Measurements from ENCODE around the gene ARL5C. TPM values are rescaled to one million over a fixed set of nuclear protein-coding genes. Genes with fewer than 3 reads are reported as not detected.

ARL5C gene
- total RNA-seq, 2 experiments from 2014 or later: not detected

DNA sequence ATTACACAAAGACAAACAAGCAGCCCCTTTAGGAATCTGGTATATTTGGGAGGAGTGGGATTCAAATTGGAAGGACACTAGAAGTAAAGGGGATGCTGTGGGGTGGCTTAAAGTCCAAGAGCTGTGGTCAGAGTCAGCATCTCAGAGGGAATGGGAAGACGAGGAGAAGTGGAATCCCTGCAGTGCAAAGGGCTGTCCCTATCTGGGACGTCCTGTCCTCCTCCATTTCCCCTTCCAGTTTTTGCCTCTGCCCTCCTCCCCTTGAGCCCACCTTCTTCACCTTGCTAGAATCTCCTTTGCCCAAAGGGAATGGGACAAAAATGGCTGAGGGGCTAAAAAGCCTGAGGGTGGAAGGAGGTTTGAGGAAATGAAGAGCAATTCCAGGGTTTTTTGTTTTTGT lies 10.3 kb downstream of the ARL5C start:
- no peak overlapping the region for H3K27ac Mint-ChIP-seq
- TF ChIP-seq, protein P1, sequence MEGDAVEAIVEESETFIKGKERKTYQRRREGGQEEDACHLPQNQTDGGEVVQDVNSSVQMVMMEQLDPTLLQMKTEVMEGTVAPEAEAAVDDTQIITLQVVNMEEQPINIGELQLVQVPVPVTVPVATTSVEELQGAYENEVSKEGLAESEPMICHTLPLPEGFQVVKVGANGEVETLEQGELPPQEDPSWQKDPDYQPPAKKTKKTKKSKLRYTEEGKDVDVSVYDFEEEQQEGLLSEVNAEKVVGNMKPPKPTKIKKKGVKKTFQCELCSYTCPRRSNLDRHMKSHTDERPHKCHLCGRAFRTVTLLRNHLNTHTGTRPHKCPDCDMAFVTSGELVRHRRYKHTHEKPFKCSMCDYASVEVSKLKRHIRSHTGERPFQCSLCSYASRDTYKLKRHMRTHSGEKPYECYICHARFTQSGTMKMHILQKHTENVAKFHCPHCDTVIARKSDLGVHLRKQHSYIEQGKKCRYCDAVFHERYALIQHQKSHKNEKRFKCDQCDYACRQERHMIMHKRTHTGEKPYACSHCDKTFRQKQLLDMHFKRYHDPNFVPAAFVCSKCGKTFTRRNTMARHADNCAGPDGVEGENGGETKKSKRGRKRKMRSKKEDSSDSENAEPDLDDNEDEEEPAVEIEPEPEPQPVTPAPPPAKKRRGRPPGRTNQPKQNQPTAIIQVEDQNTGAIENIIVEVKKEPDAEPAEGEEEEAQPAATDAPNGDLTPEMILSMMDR (IDR thresholded peaks at IDR 0.05): no peak
- ChIA-PET POLR2A (no interaction called here), CTCF (interaction anchor here (0.7 to 6.1 kb wide), 2 partner anchors 11 to 19 kb away, joined by 4 to 99 read pairs; partner anchors contain the start of gene ARL5C)
- intact Hi-C loops (cut with micrococcal nuclease): no loop called here
- peak overlapping the region; percentile 16 for H3K4me3 Mint-ChIP-seq
- no peaks in the 10 kb centered on the region for H3K9me3 Mint-ChIP-seq
- H3K27me3 Mint-ChIP-seq: peaks cover 2% of the 10 kb centered on the region
- H3K4me1 Mint-ChIP-seq (ENCODE audit: low read depth): peaks cover 16% of the 10 kb centered on the region
- DNase-seq (no peak), ATAC-seq (no peak)
- peaks cover 2% of the 10 kb centered on the region for H3K36me3 Mint-ChIP-seq (ENCODE audit: low read depth)

- ChIA-PET POLR2A (interaction anchor here (0.7 to 3.3 kb wide), 23 partner anchors 9 to 402 kb away, joined by 3 to 32 read pairs (median 4); partner anchors contain the start of genes ARL5C, PSMB3, RPL19 and RPL23), CTCF (interaction anchor here (0.8 to 7.8 kb wide), 45 partner anchors 9 to 423 kb away, joined by 3 to 155 read pairs (median 5); partner anchors contain the start of genes ARL5C, LASP1 and RPL23)
- H3K36me3 Mint-ChIP-seq (ENCODE audit: low read depth): peaks cover 2% of the 10 kb centered on the region
- H3K4me3 Mint-ChIP-seq: peak overlapping the region; percentile 86
- intact Hi-C loops (cut with micrococcal nuclease): loop anchor here (2.0 to 5.0 kb wide), 3 partner anchors 85 to 281 kb away; partner anchors contain the start of gene LASP1
- H3K4me1 Mint-ChIP-seq (ENCODE audit: low read depth): peaks cover 33% of the 10 kb centered on the region
- no peaks in the 10 kb centered on the region for H3K9me3 Mint-ChIP-seq
- H3K27ac Mint-ChIP-seq: peak overlapping the region; percentile 89
- H3K27me3 Mint-ChIP-seq: peaks cover 2% of the 10 kb centered on the region
- DNase-seq (peak; percentile 91), ATAC-seq (peak; percentile 43)
- TF ChIP-seq, protein P1 (IDR thresholded peaks at IDR 0.05): no peak
These were observed 12.3 kb downstream of the ARL5C start for GRCh38 chr17:39153599-39154051.

DNA sequence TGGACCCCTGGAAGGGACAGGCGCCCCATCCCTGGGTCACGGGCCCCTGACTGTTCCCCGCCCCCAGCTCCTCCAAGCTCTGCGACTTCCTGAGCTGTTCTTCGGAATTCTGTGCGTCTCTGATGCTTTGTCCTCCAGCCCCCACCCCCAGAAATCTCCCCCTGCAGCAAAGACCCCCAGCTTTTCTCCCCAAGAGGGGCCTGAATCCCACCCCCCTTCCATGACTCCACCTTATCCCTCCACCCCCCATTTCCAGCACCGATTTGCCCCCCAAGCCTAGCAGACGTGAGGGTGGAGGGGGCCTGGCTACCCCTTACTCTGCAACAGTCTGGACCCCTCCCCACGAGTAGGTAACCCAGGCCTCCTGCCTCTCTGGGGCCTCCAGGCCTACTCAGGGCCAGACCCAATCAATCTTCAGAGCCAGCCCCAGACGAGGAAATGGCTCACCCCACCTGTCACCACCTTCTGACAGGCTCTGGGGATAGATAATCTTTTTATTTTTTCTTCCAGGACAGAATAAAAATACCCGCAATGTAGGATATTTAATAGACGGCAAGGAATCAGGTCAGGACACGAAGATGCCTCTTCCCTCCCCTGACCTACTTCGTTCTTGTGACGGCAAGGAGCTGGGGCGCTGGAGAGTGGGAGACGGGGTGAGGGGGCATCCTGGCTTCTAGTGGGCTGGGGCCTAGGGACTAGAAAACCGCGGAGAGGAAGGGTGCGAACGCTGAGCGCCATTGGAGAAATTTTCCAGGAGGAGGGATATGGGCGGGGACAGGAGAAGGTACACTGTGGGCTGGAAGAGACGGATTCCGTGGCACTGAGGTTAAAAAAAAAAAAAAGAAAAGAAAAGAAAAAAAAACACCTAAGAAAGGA lies 13.8 kb downstream of the ARL5C start:
- POLR2A ChIA-PET: interaction anchor here (0.8 to 3.3 kb wide), 20 partner anchors 8 to 401 kb away, joined by 3 to 32 read pairs (median 3); partner anchors contain the start of genes ARL5C, PSMB3 and RPL19
- TF ChIP-seq, protein P1 (IDR thresholded peaks at IDR 0.05): no peak

GRCh38 chr17:39151150-39151942 lies 14.6 kb downstream of the ARL5C start, which contains the start of gene PLXDC1:
PLXDC1 (minus strand) TSS chr17:39151637; CDS start chr17:39151437, 200 bp downstream.
- Mint-ChIP-seq H3K9me3 (no peaks in the 10 kb centered on the region), H3K27me3 (peaks cover 2% of the 10 kb centered on the region), H3K27ac (peak within 1 kb of the TSS; percentile 89), H3K4me1 (ENCODE audit: low read depth) (peaks cover 38% of the 10 kb centered on the region), H3K36me3 (ENCODE audit: low read depth) (peaks cover 2% of the 10 kb centered on the region), H3K4me3 (peak within 1 kb of the TSS; percentile 86)
- intact Hi-C loops (cut with micrococcal nuclease): loop anchor here (5.0 kb wide), 1 partner anchor 279 kb away; the partner anchor contains the start of gene LASP1
- CTCF ChIA-PET: interaction anchor here (0.9 to 7.8 kb wide), 12 partner anchors 16 to 184 kb away, joined by 3 to 155 read pairs (median 6); partner anchors contain the start of genes ARL5C and FBXO47
- DNase-seq: no peak
- POLR2A ChIA-PET: interaction anchor here (0.6 to 3.3 kb wide), 6 partner anchors 15 to 299 kb away, joined by 3 to 32 read pairs (median 3); partner anchors contain the start of gene ARL5C
- TF ChIP-seq, protein P1 (IDR thresholded peaks at IDR 0.05): no peak
- no peak for ATAC-seq

More for the DNA sequence above, 13.8 kb downstream of the ARL5C start:
- peak; percentile 58 for DNase-seq
- peaks cover 2% of the 10 kb centered on the region for H3K27me3 Mint-ChIP-seq
- intact Hi-C loops (cut with micrococcal nuclease): loop anchor here (2.0 to 5.0 kb wide), 3 partner anchors 83 to 280 kb away; partner anchors contain the start of gene LASP1
- ATAC-seq: no peak
- H3K4me3 Mint-ChIP-seq: peak overlapping the region; percentile 86
- peaks cover 2% of the 10 kb centered on the region for H3K36me3 Mint-ChIP-seq (ENCODE audit: low read depth)
- CTCF ChIA-PET: interaction anchor here (0.6 to 7.8 kb wide), 40 partner anchors 8 to 421 kb away, joined by 3 to 155 read pairs (median 6); partner anchors contain the start of genes ARL5C, FBXO47 and RPL23
- H3K4me1 Mint-ChIP-seq (ENCODE audit: low read depth): peaks cover 37% of the 10 kb centered on the region
- peak overlapping the region; percentile 89 for H3K27ac Mint-ChIP-seq
- no peaks in the 10 kb centered on the region for H3K9me3 Mint-ChIP-seq
